Erythroblast (primary cell): ENCODE data around the gene HPS1.

Experiments used
- GATA1 ChIP-seq: IDR thresholded peaks from 2 replicates; pipeline ENCODE4 v1.6.1; 2011; ENCODE audit warnings: low read depth, mild to moderate bottlenecking, control low read depth, low read length, moderate library complexity
- POLR2A ChIP-seq: IDR thresholded peaks from 2 replicates; pipeline ENCODE4 v1.6.1; 2011; ENCODE audit warnings: mild to moderate bottlenecking, low read length

DNA sequence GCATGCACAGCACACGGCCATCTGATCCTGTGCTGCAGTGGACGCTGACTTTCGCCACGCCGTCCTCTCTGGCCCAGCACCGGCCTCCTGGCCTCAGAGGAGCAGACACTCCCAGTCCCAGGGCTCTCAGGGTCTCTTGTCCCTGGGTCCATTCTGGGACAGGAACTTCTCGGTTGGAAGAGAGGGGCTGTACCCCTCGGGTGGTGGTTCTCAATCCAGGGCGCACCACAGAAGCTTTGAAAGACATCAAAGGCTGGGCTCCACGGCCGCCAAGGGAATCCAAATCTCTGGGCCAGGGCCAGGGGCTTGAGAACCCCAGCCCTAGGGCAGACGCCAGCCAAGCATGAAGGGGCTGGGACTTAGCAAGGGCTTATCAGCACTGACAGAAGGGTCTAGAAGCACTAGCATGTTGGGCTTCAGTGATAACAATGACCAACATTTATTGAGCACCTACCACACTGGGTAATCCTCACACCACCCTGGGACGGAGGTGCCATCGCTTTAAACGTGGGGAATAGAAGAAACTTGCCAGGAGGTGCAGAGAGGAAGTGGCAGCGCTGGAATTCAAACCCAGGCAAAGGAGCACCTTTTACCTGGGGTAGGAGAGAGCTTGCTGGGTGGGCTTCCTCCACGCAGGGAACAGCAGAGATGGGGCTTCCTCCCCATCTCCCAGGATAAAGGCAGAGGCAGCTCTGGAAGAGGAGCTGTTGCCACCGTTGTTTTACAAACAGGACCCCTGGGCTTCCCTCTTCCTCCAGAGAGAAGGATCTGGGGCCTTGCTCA lies 29.9 kb downstream of the HPS1 start:
- TF ChIP-seq POLR2A (no peak), GATA1 (peak; percentile 33)
